Measurements from ENCODE around the gene STAT4.

DNA sequence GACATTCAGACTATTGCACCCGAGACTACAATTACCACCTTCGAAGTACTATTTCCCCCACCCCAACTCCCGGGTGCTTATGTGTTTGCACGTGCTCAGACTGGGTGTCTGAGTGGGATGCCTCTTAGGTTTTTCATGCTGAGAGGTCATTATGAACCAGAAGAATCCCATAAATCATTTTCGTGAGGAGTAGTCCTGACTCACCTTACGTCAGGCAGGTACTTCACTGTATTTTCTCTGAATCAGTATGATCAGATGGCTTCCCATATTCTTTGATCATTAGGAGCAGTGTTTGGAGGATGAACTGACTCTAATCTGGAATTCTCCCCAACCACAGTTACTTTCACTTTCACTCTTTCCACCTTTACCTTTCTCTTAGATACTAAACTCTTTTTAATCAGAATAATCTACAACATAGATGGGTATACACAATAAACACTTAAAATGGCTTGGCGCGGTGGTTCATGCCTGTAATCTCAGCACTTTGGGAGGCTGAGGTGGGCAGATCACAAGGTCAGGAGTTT lies 38.4 kb upstream of the STAT4 start:
- TF ChIP-seq, protein P1, sequence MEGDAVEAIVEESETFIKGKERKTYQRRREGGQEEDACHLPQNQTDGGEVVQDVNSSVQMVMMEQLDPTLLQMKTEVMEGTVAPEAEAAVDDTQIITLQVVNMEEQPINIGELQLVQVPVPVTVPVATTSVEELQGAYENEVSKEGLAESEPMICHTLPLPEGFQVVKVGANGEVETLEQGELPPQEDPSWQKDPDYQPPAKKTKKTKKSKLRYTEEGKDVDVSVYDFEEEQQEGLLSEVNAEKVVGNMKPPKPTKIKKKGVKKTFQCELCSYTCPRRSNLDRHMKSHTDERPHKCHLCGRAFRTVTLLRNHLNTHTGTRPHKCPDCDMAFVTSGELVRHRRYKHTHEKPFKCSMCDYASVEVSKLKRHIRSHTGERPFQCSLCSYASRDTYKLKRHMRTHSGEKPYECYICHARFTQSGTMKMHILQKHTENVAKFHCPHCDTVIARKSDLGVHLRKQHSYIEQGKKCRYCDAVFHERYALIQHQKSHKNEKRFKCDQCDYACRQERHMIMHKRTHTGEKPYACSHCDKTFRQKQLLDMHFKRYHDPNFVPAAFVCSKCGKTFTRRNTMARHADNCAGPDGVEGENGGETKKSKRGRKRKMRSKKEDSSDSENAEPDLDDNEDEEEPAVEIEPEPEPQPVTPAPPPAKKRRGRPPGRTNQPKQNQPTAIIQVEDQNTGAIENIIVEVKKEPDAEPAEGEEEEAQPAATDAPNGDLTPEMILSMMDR (IDR thresholded peaks at IDR 0.05): no peak
- no peak for TF ChIP-seq EP300 (IDR thresholded peaks at IDR 0.05)
